H9 (cell line): ENCODE measurements around the gene BANF1. TPM values are rescaled to one million over a fixed set of nuclear protein-coding genes. Genes with fewer than 3 reads are reported as not detected.

Source experiments
- DNase-seq: peaks from one replicate; pipeline ENCODE4 v3.0.0-alpha.2; 2017
- H2AFZ ChIP-seq: one replicate; pipeline ENCODE4 v1.6.1; 2013; ENCODE audit warnings: mild to moderate bottlenecking, low read length, control low read depth, moderate library complexity
- H2AK5ac ChIP-seq: 2 replicates; pipeline ENCODE4 v1.6.1; 2013; ENCODE audit warnings: low read length, control low read depth, mixed read lengths; ENCODE audit not compliant: insufficient read length
- H2BK120ac ChIP-seq: one replicate; pipeline ENCODE4 v1.6.1; 2013; ENCODE audit warnings: low read depth, mild to moderate bottlenecking, low read length, control low read depth, inconsistent platforms; ENCODE audit not compliant: poor library complexity, severe bottlenecking
- H2BK12ac ChIP-seq: 2 replicates; pipeline ENCODE4 v1.6.1; 2013; ENCODE audit warnings: low read length, control low read depth, mixed read lengths, low read depth; ENCODE audit not compliant: insufficient read length
- H2BK15ac ChIP-seq: 2 replicates; pipeline ENCODE4 v1.6.1; 2013; ENCODE audit warnings: low read depth, low read length, control low read depth
- H2BK20ac ChIP-seq: one replicate; pipeline ENCODE4 v1.6.1; 2013; ENCODE audit warnings: low read depth, mild to moderate bottlenecking, low read length, control low read depth, inconsistent platforms; ENCODE audit not compliant: poor library complexity, severe bottlenecking
- H2BK5ac ChIP-seq: 2 replicates; pipeline ENCODE4 v1.6.1; 2013; ENCODE audit warnings: low read length, control low read depth, mixed read lengths; ENCODE audit not compliant: insufficient read length
- H3K14ac ChIP-seq: 2 replicates; pipeline ENCODE4 v1.6.1; 2013; ENCODE audit warnings: low read length, control low read depth; ENCODE audit not compliant: insufficient read depth
- H3K18ac ChIP-seq: 2 replicates; pipeline ENCODE4 v1.6.1; 2013; ENCODE audit warnings: low read depth, mild to moderate bottlenecking, mixed read lengths, low read length, control low read depth; ENCODE audit not compliant: insufficient read length
- H3K23ac ChIP-seq: 2 replicates; pipeline ENCODE4 v1.6.1; 2013; ENCODE audit warnings: low read length, control low read depth, mixed read lengths, low read depth; ENCODE audit not compliant: insufficient read length
- H3K23me2 ChIP-seq: 2 replicates; pipeline ENCODE4 v1.6.1; 2013; ENCODE audit warnings: low read depth, mild to moderate bottlenecking, mixed read lengths, low read length, control low read depth; ENCODE audit not compliant: insufficient read length, poor library complexity, severe bottlenecking
- H3K27ac ChIP-seq: 2 replicates; pipeline ENCODE4 v1.5.1; 2013; ENCODE audit warnings: low read length, control low read depth, mixed read lengths, low read depth; ENCODE audit not compliant: insufficient read length
- H3K27me3 ChIP-seq: 2 replicates; pipeline ENCODE4 v1.6.1; 2013; ENCODE audit warnings: low read length, control low read depth, inconsistent platforms; ENCODE audit not compliant: insufficient read depth
- H3K4ac ChIP-seq: 2 replicates; pipeline ENCODE4 v1.6.1; 2013; ENCODE audit warnings: low read depth, mild to moderate bottlenecking, control low read depth, inconsistent platforms, low read length, moderate library complexity
- H3K4me1 ChIP-seq: 2 replicates; pipeline ENCODE4 v1.6.1; 2013; ENCODE audit warnings: low read length, control low read depth, inconsistent platforms; ENCODE audit not compliant: insufficient read depth
- H3K4me2 ChIP-seq: 2 replicates; pipeline ENCODE4 v1.6.1; 2013; ENCODE audit warnings: low read length, control low read depth, mixed read lengths; ENCODE audit not compliant: insufficient read length, insufficient read depth
- H3K56ac ChIP-seq: 2 replicates; pipeline ENCODE4 v1.6.1; 2013; ENCODE audit warnings: low read depth, mild to moderate bottlenecking, mixed read lengths, low read length, control low read depth; ENCODE audit not compliant: insufficient read length
- H3K79me1 ChIP-seq: 2 replicates; pipeline ENCODE4 v1.6.1; 2013; ENCODE audit warnings: low read depth, mild to moderate bottlenecking, moderate library complexity, low read length, control low read depth, inconsistent platforms; ENCODE audit not compliant: insufficient read depth, poor library complexity, severe bottlenecking
- H3K79me2 ChIP-seq: 2 replicates; pipeline ENCODE4 v1.6.1; 2013; ENCODE audit warnings: low read length, control low read depth, inconsistent platforms; ENCODE audit not compliant: insufficient read depth
- H3K9ac ChIP-seq: 2 replicates; pipeline ENCODE4 v1.6.1; 2013; ENCODE audit warnings: low read length, control low read depth, mixed read lengths; ENCODE audit not compliant: insufficient read length; ENCODE audit errors: extremely low read depth
- H3K9me3 ChIP-seq: one replicate; pipeline ENCODE4 v1.6.1; 2013; ENCODE audit warnings: low read depth, low read length, inconsistent platforms; ENCODE audit not compliant: control insufficient read depth
- H3T11ph ChIP-seq: one replicate; pipeline ENCODE4 v1.6.1; 2013; ENCODE audit warnings: mild to moderate bottlenecking, low read length, control low read depth, inconsistent platforms
- H4K20me1 ChIP-seq: one replicate; pipeline ENCODE4 v1.6.1; 2013; ENCODE audit not compliant: control insufficient read depth, insufficient read length, insufficient read depth
- H4K5ac ChIP-seq: 2 replicates; pipeline ENCODE4 v1.6.1; 2013; ENCODE audit warnings: low read depth, mild to moderate bottlenecking, mixed read lengths, low read length, control low read depth; ENCODE audit not compliant: insufficient read length
- H4K8ac ChIP-seq: replicated peaks from 2 replicates; pipeline ENCODE4 v1.6.1; 2013; ENCODE audit warnings: low read length, control low read depth, mixed read lengths, low read depth; ENCODE audit not compliant: insufficient read length
- H4K91ac ChIP-seq: 2 replicates; pipeline ENCODE4 v1.6.1; 2013; ENCODE audit warnings: low read depth, mild to moderate bottlenecking, moderate library complexity, mixed read lengths, low read length, control low read depth; ENCODE audit not compliant: insufficient read length
- H3K27ac Mint-ChIP-seq, 3 experiments: 2 replicates in 2 of 3; 3 replicates in 1 of 3; pipeline ENCODE4 v1.8.0; 2020 to 2021; ENCODE audit warnings: mixed read lengths in 3 of 3, mild to moderate bottlenecking in 1 of 3, moderate library complexity in 1 of 3
- H3K27me3 Mint-ChIP-seq: 2 replicates; pipeline ENCODE4 v1.8.0; 2021; ENCODE audit warnings: low read depth, mild to moderate bottlenecking, moderate library complexity, mixed read lengths
- H3K36me3 Mint-ChIP-seq, 3 experiments: 2 replicates in 2 of 3; 3 replicates in 1 of 3; pipeline ENCODE4 v1.8.0; 2020 to 2021; ENCODE audit warnings: low read depth in 3 of 3, mixed read lengths in 3 of 3; ENCODE audit not compliant: insufficient read depth in 1 of 3
- H3K4me1 Mint-ChIP-seq, 2 experiments: 2 replicates each; pipeline ENCODE4 v1.8.0; 2020; ENCODE audit warnings: mixed read lengths in 2 of 2
- H3K4me3 Mint-ChIP-seq, 2 experiments: 2 replicates in 1 of 2; 3 replicates in 1 of 2; pipeline ENCODE4 v1.8.0; 2020 to 2021; ENCODE audit warnings: mild to moderate bottlenecking in 2 of 2, mixed read lengths in 2 of 2, moderate library complexity in 1 of 2
- H3K9me3 Mint-ChIP-seq, 2 experiments: 2 replicates in 1 of 2; 3 replicates in 1 of 2; pipeline ENCODE4 v1.8.0; 2020; ENCODE audit warnings: mild to moderate bottlenecking in 2 of 2, mixed read lengths in 2 of 2, moderate library complexity in 1 of 2
- WGBS: extraction: QIAGEN DNeasy Blood & Tissue Kit; methylation state at CpG from one replicate; pipeline ENCODE4 v1.1.7; 2013; ENCODE audit warnings: missing lambda C conversion rate, low lambda C conversion rate, mixed read lengths; ENCODE audit not compliant: insufficient read length; ENCODE audit errors: extremely low coverage; 5-methylcytosine and 5-hydroxymethylcytosine counted together
- total RNA-seq: library from RNA; stranded (reverse); gene quantifications from 2 replicates; pipeline ENCODE4 v1.2.1, GENCODE V29; 2021
- TF ChIP-seq, protein P1 (sequence below): fragments of 200-600 bp; sonication (generic); conservative IDR thresholded peaks from 3 replicates; pipeline ENCODE4 v1.8.0; 2021; ENCODE audit warnings: antibody characterized with exemption, mild to moderate bottlenecking

Gene BANF1
- total RNA-seq, 1 experiment from 2014 or later: 346 TPM

GRCh38 chr11:65960824-65961266, 41.5 kb upstream of the BANF1 start:
- no peak overlapping the region for H2BK120ac ChIP-seq
- Mint-ChIP-seq H3K4me1 (peaks cover 11 to 16% of the 10 kb centered on the region in 2 experiments), H3K9me3 (no peaks in the 10 kb centered on the region; a peak in 1 of 5 replicates), H3K4me3 (peak overlapping the region; percentile 93 to 94), H3K27me3 (no peaks in the 10 kb centered on the region; the same call in 1 of the 2 replicates), H3K27ac (peak overlapping the region; percentile 97 to 99 (median 97); a peak in 6 of 7 replicates), H3K36me3 (peaks cover 15 to 31% (median 23%) of the 10 kb centered on the region in 3 experiments)
- no peak overlapping the region for H2BK15ac ChIP-seq
- no peak overlapping the region for H4K91ac ChIP-seq
- no peak overlapping the region for H2AK5ac ChIP-seq
- TF ChIP-seq, protein P1, sequence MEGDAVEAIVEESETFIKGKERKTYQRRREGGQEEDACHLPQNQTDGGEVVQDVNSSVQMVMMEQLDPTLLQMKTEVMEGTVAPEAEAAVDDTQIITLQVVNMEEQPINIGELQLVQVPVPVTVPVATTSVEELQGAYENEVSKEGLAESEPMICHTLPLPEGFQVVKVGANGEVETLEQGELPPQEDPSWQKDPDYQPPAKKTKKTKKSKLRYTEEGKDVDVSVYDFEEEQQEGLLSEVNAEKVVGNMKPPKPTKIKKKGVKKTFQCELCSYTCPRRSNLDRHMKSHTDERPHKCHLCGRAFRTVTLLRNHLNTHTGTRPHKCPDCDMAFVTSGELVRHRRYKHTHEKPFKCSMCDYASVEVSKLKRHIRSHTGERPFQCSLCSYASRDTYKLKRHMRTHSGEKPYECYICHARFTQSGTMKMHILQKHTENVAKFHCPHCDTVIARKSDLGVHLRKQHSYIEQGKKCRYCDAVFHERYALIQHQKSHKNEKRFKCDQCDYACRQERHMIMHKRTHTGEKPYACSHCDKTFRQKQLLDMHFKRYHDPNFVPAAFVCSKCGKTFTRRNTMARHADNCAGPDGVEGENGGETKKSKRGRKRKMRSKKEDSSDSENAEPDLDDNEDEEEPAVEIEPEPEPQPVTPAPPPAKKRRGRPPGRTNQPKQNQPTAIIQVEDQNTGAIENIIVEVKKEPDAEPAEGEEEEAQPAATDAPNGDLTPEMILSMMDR: no peak
- no peaks in the 10 kb centered on the region for H3K27me3 ChIP-seq
- H3K18ac ChIP-seq: no peak overlapping the region
- H2AFZ ChIP-seq: no peak overlapping the region
- no peak overlapping the region for H3K27ac ChIP-seq
- no peak overlapping the region for H2BK12ac ChIP-seq
- no peaks in the 10 kb centered on the region for H4K20me1 ChIP-seq
- peaks cover 5% of the 10 kb centered on the region for H3K79me1 ChIP-seq
- H3K4me1 ChIP-seq: peaks cover 3% of the 10 kb centered on the region; the same call in 1 of the 2 replicates
- H3K14ac ChIP-seq: no peak overlapping the region
- H3K4ac ChIP-seq: no peak overlapping the region
- no peak overlapping the region for H4K5ac ChIP-seq
- H2BK5ac ChIP-seq: no peak overlapping the region
- no peak for DNase-seq
- no peak overlapping the region for H4K8ac ChIP-seq
- H3T11ph ChIP-seq: no peak overlapping the region
- WGBS: no CpG with 5 or more reads among the region's 16 CpGs
- no peak overlapping the region for H3K56ac ChIP-seq
- no peaks in the 10 kb centered on the region for H3K9me3 ChIP-seq
- H2BK20ac ChIP-seq: no peak overlapping the region
- peak overlapping the region; percentile 82 for H3K4me2 ChIP-seq
- H3K9ac ChIP-seq: peak overlapping the region; percentile 78
- peaks cover 10% of the 10 kb centered on the region; the same call in 1 of the 2 replicates for H3K79me2 ChIP-seq
- no peak overlapping the region for H3K23ac ChIP-seq
- peaks cover 3% of the 10 kb centered on the region for H3K23me2 ChIP-seq
